NCI-H1417 (cell line): ENCODE results near the gene LSS.

Experiments used
- DNase-seq, 3 experiments: peaks; one replicate each; lab custom pipeline; 2025; lab: John Stamatoyannopoulos, UW

The LSS gene

DNA sequence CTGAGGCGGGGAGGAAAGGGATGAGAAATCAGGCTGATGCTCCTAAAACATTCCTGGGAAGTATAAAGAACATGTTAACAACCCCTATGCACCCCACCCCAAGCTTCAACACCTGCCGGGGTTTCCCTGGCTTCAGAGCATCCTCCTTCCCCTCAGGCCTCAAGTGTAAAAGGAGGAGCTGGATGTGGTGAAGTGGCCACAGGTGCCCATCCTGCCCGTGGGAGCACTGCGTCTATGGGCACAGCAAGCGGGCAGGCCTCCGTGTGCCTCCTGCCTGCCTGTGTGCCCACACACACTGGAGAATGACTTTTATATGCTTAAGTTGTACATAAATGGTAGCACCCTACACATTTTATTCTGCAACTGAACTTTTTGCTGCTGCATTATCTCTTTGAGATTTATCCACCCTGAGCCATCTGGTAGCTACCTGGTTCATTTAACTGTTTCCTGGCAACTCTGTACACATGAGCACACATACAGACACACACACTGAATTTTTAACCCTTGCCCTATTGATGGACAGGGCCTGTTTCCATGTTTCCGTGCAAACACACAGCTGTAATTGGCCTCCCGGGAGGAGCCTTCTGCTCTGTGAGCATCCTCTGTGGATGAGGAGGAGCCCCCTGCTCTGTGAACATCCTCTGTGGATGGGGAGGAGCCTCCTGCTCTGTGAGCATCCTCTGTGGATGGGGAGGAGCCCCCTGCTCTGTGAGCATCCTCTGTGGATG is 59.8 kb downstream of the LSS start:
- peak in 2 of 3 experiments; percentile 55 to 70 for DNase-seq

DNA sequence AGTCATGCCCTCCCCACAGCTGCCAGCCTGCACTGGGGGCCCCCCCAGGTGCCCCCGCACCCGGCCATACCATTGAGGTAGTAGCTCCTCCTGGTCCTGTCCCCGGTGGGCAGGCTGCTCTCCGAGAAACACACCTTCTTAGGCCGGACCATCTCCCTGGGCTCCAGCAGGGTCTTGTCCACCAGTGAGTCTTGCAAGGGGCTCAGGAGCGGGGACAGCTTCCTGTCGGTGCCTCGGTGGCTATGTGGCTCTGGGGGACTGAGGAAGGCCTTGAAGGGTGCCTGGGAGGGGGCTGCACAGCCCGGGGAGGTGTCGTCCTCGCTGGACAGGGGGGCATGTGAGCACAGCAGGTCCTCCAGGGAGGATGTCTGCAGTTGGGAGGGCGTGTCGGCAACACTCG is 60.3 kb downstream of the LSS start:
- no peak for DNase-seq

DNA sequence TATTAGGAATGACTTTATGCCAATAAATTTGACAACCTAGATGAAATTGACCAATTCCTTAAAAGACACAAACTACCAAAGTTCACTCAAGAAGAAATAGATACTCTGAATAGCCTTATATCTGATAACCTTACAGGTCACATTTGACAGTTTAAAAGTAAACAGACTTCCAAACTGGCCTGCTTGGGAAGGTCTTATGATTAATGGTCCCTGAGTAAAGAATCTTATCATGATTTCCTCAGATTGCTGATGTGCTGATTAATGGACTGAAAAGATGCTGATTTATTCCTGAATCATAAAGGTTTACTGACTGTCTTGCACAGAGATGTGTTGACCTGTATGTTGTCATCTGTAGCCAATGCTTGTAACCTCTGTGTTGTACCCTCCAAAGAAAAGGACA is 63.5 kb downstream of the LSS start:
- no peak for DNase-seq

DNA sequence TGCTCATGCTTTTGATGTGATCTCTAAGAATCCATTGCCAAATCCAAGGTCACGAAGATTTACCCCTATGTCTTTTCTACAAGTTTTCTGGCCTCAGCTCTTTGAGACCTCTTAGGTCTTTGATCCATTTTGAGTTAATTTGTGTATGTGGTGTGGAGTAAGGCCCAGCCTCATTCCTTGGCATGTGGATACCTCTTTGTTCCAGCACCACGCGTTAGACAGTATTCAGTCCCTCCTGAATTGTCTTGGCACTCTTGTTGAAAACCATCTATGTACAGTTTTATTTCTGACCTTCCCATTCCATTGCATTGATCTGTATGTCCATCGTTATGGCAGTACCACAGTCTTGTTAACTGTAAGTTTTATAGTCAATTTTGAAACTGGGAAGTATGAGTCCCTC is 65.2 kb downstream of the LSS start:
- no peak for DNase-seq

DNA sequence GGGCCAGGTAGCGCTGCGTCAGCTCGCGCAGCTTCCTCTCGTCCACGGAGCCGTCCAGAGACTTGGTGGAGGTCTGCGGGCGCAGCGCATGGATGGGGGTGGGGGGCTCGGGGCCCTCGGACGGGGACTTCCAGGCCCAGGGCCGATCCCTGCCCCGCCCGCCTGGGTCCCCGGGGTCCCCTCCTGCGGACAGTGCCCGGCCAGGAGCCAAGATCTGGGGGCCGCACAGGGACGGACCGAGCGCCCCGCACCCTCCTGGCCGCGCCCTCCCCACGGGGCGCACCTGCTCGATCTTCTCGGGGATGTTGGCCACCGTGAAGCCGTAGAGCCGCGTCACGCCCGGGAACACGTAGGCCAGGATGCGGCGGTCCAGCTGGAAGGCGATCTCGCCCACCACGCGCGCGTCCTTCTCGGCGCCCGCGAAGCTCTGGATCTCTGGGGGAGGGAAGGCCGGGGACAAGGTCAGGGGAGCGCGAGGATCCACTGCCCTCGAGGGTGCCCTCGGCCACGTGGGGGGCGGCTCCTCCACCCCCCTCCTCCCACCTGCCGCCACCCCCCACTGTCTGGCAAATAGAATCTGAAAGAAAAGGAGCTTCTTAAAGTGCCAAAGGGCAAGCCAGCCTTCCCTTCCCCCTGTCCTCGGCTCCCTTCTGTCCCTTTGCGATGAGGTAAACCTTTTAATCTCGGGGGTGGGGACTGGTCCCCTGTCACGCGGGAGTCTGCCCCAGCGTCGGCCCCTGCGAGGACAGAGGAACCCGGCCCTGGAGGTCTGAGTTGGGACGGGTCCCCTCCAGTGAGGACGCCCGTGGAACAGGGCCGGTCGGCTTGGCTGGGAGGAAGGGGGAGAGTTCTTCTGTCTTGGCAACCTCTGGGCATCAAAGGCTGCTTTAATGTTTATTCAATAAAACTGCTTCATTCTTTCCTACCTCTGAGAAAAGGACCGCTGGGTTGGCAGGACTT is 66.7 kb downstream of the LSS start:
- no peak for DNase-seq

DNA sequence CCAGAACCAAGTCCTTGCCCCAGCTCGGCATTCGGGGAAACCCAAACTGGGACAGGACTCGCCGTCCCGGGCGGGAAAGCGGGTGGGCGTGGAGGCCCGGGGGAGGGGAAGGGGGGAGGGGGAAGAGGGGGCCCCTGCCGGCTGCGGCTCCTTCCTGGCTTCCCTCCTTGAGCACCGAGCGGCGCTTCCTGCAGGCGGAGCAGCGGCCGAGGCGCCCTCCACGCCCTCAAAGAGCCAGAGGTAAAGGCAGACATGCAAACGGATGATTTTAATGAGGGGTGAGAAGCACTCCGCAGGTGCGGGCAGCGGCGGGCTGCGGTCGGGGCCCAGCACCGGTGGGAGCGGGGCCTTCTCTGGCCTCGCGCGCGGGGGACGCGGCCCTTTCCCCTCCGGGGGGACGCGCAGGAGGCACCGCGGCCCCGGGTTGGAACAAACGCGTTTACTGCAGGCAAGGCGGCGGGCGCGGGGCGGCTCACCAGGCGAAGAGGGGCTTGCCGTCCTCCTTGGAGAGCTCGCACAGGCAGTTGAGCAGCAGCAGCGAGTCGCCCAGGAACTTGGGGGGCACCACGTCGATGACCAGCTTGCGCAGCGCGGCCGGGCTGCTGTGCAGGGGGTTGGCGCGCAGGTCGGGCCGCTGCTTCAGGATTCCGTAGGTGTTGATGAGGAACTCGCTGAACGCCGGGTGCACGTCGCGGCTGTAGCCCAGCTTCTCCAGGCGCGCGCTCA is 67.5 kb downstream of the LSS start:
- peak in 2 of 3 experiments; percentile 51 to 63 for DNase-seq

DNA sequence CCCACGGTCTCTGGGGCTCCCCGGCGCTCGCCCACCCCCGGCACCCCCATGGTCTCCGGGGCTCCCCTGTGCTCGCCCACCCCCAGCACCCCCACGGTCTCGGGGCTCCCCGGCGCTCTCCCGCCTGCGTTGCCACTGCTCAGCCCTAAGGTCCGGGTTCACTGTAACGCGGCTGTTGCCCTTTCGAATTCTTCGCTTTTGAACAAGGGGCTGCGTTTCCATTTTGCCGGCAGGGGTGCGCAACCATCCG is 68.0 kb downstream of the LSS start:
- no peak for DNase-seq

DNA sequence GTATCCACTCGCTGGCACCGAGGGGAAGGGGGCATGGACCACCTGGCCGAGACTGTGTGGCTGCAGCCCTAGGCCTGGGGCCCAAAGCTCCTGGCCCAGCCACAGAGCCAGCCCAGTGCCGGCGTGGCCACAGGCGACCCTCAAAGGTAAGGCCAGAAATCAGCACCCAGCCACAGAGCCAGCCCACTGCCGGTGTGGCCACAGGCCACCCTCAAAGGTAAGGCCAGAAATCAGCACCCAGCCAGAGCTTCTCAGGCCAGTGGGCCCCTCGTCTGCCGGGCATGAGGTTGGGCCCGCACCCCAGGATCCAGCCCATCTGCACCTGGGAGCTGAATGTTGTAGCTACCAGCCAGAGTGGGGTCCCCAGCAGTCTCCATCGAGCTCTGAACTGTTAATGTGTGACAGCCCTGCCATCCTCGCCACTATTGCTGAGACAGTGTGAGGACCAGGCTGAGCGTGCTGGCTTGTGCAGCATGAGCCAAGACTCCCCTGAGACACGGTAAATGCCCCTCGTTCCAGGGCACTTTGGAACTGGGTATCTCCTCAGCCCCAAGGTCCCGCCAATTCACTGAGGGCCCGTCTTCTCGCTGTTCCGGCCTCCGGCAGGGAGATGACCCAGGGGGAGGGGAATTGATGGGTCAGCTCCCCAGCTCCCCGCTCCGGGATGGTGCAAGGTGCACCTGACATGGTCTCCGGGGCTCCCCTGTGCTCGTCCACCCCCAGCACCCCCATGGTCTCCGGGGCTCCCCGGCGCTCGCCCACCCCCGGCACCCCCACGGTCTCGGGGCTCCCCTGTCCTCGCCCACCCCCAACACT is 68.5 kb downstream of the LSS start:
- no peak for DNase-seq

DNA sequence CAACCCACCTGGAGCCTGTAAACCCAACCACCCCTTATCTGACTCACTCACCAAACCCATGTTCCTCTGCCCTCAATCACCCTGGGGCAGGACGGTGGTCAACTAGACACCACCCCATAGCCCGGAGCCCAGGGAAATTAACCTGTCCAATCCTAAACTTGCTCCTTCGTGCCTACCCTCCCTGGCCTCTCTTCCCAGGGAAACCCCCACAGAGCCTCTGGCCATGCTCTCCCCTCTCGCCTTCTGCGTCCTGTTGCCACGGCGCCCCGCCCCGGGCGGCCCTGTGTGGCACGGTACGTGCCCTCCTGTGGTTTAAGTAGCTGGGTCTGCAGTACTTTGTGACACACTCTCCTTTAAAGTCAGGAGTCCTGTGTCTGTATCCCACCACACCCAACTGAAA is 69.2 kb downstream of the LSS start:
- DNase-seq = no peak

DNA sequence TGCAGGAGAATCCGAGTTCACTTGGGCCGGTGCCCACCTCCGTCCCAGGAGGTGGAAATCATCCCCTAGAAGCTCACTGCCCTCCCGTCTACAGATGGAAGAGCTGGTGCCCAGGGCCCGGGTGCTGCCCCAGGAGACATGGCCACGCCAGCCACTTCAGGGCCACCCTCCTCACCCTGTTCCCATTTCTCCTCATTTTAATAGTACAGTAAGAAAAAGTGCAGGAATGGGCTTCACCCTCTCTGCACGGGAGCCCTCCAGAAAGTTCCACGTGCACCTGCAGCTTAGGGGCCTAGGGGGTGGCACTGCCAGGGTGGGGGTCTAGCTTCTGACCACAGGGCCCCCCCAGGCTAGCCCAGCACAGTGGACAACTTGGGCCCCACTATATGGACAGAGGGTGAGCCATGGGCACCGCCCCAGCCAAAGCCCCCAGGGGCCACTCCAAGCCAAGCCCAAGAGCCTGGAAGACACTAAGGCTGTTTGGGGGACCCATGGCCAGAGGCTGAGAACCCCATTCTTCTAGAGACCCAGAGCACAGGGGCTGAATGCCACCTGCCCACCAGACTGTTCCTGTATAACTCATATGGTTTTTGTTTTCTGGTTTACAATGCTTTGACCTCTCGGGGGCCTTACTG is 69.8 kb downstream of the LSS start:
- no peak for DNase-seq

DNA sequence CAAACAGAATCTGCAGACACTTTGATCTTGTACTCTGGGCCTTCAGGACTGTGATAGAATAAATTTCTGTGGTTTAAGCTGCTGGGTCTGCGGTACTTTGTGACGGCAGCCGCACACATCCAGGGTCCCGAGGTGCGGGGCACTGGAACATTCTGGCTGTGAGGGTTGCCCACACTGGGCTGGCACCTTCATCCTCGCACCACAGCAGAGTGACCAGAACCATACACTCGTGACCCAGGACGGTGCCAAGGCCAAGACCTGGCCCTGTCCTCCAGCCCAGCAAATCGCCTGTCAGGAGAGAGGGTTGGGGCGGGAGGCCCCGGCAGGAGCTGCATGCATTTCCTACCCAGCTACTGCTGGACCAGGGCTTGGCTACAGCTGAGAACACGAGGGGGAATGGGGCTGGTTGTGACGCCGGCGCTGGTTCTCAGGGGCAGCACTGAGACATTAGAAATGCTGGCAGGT is 70.6 kb downstream of the LSS start:
- no peak for DNase-seq

DNA sequence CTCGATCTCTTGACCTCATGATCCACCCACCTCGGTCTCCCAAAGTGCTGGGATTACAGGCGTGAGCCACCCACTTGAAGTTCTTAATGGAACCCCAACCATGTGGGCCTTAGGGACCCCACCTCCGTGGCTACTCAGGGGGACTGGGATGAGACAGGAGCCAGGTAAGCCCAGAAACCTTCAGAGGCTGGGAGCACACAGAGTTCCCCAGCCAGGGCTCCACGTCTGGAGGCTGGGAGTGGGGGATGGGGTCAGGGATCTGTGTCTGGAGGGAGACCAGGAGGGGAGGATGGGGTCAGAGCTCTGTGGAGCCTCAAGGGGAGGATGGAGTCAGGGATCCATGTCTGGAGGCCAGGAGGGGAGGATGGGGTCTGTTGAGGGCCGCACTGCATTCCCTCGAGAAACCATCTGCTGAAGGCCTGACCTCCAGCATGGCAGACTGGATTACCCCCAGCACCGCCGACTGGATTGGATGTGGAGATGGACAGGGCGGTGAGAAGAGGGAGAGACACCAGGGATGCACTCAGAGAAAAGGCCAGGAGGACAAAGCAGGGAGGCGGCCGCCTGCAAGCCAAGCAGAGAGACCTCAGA is 71.1 kb downstream of the LSS start:
- no peak for DNase-seq

DNA sequence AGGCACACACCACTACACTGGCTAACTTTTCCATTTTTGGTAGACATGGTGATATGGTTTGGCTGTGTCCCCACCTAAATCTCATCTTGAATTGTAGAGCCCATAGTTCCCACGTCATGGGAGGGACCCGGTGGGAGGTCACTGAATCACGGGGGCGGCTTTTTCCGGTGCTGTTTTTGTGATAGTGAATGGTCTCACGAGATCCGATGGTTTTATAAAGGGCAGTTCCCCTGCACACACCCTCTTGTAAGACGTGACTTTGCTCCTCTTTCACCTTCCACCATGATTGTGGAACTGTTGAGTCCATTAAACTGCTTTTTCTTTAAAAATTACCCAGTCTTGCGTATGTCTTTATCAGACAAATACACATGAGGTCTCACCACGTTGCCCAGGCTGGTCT is 71.9 kb downstream of the LSS start:
- DNase-seq = no peak

DNA sequence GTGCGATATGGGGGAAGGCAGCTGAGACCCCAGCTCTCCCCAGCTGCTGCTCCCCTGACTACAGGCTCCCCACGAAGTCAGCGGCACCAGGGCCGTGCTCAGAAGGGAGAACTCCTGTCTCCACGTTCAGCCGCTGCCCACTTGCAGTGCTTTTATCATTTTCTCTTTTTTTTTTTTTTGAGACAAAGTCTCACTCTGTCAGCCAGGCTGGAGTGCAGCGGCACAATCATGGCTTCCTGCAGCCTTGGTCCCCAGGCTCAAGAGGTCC is 72.3 kb downstream of the LSS start:
- no peak for DNase-seq

DNA sequence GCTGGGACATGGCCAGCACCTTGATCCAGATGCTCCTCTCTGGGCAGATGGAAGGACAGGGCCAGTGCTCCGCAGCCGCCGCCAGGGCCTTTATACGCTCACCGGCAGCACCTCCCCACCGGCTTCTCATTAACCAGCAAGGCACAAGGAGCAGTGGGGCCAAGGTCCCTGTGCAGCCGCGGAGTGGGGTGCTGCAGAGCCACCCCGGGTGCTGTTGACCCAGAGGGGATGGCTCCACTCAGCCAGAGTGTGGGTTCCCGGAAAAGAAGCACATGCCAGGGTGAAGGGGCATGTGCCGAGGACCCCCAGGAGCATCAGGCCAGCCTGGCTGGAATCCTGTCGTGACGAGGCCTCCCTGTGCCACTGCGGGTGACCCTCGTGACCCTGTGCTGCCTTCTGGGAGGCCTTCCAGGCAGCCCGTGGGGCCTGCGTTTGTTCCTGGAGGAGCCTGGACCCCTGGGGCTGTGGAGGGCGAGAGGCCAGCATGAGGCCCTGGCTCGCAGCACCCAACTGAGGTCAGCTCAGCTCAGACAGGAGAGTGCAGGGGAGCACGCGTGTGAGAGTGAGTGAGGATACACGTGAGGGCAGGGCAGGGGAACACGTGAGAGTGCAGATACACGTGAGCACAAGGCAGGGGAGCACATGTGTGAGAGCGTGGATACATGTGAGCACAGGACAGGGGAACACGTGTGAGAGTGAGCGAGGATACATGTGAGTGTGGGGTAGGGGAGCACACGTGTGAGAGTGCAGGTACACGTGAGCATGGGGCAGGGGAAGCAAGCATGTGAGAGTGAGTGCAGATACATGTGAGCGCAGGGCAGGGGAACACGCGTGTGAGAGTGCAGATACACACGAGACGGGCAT is 72.8 kb downstream of the LSS start, which contains the start of gene FTCD:
Gene FTCD, minus strand, starts transcription at position 66 of the 864 bp plus-strand sequence. Its CDS starts 56 bp downstream, at position 10.
- DNase-seq = no peak

DNA sequence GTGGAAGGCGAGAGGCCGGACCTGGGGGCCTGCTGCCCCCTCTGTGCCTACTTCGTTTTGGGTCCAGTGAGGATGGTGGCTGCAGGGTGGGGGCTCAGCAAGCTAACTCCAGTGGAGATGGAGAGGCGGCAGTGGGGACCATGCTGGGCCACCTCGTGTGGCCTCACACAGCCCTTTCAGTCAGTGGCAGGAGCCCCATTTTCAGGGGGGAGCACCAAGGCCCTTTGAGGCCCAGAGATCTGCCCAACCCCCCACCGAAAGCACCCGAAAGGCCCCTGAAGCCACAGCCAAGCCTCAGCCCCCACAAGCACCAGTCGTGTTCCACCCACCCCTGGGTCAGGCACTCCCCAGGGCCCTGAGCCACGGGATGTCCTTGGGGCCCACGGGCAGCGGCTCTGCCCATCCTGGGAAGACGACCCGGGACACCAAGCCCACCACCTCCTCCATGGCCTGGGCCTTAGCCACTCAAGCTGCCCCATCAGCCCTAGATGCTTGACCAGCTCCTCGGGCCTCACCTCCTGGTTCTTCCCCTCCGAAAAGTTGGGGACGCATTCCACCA is 73.5 kb downstream of the LSS start:
- no peak for DNase-seq

DNA sequence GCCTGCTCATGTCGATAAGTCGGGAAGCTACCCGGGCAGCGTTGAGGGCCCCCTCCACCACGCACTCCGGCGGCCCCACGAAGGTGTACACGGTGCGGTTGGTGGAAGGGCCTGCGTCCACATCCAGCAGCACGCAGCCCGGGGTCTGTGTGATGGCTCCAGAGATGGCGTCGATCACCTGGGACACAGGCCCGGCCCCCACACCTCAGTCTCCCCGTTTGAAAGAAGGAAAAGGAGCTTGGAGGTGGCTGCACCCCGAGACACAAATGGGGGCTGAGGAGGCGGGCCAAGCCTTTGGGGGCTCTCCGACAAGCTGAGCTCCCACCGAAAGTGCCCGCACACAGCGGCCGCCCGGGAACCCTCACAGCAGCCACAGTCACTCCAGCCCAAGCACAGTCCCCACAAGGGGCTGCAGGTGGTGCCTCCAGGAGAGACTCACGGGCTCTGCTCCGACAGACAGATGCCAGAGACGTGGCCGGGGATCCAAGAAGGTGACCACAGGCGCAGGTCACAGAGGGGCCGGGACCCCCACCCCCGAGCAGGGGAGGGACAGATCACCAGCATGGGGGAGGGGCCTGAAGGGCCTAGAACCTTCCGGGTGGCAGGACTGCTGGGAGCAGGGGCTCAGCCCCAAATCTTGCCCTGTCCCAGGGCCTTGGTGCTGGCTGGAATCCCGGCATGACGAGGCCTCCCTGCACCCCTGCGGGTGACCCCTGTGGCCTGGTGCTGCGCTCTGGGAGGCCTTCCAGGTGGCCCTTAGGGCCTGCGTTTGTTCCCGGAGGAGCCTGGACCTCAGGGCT is 74.2 kb downstream of the LSS start:
- no peak for DNase-seq

DNA sequence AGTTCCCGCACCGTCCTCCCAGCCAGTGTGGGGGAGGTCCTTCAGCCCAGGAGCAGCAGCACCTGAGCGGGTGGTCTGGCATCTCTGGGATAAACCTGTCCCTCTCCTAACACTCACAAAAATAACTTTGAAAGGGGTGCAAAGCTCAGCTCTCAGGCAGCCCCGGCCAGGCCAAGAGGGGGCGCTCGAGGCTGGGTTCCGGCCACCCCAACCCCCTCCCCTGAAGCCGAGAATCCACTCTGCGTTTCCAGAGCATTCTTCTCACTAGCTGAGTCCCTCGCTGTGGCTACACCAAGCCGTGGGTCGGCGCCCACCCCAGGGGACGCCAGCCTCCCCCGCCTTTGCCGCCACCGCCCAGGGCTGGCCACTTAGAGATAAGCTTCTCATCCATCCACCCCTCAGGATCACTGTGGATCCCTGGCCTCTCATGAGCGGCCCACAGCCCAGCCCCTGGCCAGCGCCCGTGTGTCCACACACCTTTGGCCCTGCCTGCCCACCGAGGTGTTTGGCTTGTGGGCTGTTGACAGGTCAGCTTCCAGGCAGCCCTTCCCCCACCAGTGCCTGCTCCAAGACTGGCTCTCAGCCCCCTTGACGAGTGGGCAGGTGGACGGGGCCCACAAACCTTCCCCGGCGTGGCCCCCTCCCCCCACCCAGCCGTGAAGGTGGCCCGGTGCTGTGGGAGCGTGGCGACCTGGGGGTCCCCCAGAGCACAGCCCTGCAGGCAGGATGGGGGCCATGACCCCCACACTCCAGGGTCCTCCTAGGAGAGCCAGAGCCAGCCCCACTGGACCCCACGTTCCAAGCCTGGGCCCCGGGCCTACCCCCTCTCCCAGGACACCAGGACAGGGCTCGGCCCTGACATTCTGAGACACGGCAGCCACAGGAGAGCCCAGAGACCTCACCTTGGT is 75.1 kb downstream of the LSS start:
- peak in 2 of 3 experiments; percentile 20 to 26 for DNase-seq
